Measurements from ENCODE around the gene ZAR1. TPM values are rescaled to one million over a fixed set of nuclear protein-coding genes. Genes with fewer than 3 reads are reported as not detected.

Gene ZAR1
- total RNA-seq, 2 donors from 2014 or later: not detected

Other genes starting within 250 kb of the ZAR1 start
- gene TEC, start 220.4 kb upstream of the ZAR1 start, total RNA-seq: 1 to 10 TPM; 2.2 to 4.6 TPM
- 10 to 100 TPM; 43.4 to 58.0 TPM for gene SLAIN2, start 148.7 kb upstream of the ZAR1 start, total RNA-seq
- gene SLC10A4, start 6.9 kb upstream of the ZAR1 start, total RNA-seq: not detected

All from activated T-cell treated with anti-CD3 and anti-CD28 coated beads, Interleukin-2, amount 50 U/mL, for 72 hours (primary cell).